ENCODE data around the gene NEU1.
"Not testable (repeated sequence)": the region's sequence is repeated elsewhere in the genome, so short reads cannot be mapped to it uniquely, and the experiment has no call there.

The NEU1 gene

DNA sequence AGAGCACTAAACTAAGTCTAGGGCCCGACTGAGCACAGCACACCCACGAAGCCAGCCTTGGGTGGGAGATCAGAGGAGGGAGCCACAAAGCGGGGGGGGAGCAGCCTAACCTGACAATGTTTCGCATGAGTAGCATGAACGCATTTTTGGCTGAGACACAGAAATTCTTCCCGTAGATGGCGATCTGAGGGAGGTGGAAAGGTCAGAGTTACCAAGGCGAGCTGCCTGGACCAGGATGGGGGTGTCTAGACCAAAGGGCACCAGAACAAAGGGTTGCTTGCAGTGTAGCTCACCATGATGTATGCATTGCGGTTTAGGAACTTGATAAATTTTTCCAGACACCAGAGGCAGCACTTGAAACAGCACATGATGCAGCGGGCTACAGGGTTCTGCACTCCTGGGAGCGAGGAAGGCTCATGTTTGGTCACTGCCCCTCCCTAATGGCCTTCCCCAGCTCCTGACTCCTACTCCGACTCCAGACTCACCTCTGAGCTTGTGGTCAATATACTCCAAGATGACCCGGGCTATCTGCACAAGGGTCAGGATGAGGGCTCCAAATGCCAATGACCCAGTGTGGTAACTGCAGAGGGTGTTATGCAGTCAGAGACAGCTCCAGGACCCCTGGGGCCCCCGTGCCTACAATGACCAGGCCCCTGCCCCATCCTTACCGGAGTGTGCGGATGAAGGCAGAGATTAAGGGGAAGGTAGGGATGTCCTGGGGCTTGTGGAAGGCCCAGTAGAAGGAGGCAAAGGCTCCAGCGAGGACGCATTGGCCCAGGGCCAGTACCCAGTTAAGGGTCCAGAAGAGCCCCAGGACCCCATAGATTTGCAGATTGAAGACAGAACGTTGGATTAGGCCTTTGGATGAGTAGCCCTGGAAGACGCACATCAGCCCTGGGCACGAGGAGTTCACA lies 2.8 kb upstream of the NEU1 start:
- TF ChIP-seq, protein P1, sequence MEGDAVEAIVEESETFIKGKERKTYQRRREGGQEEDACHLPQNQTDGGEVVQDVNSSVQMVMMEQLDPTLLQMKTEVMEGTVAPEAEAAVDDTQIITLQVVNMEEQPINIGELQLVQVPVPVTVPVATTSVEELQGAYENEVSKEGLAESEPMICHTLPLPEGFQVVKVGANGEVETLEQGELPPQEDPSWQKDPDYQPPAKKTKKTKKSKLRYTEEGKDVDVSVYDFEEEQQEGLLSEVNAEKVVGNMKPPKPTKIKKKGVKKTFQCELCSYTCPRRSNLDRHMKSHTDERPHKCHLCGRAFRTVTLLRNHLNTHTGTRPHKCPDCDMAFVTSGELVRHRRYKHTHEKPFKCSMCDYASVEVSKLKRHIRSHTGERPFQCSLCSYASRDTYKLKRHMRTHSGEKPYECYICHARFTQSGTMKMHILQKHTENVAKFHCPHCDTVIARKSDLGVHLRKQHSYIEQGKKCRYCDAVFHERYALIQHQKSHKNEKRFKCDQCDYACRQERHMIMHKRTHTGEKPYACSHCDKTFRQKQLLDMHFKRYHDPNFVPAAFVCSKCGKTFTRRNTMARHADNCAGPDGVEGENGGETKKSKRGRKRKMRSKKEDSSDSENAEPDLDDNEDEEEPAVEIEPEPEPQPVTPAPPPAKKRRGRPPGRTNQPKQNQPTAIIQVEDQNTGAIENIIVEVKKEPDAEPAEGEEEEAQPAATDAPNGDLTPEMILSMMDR (IDR thresholded peaks at IDR 0.05; ENCODE audit: low read depth, low read length, missing control alignments) = no peak
- H3K4me3 ChIP-seq (ENCODE audit: low read depth, low read length) = no peak overlapping the region
- in situ Hi-C loops (cut with HindIII; ENCODE audit: low sequenced_read_pairs) = no loop called here
- no peak for DNase-seq (ENCODE audit: low read depth)

GRCh38 chr6:31864818-31865204 lies 2.2 kb upstream of the NEU1 start:
- DNase-seq (ENCODE audit: low read depth) = no peak
- in situ Hi-C loops (cut with HindIII; ENCODE audit: low sequenced_read_pairs) = no loop called here
- TF ChIP-seq, protein P1 (IDR thresholded peaks at IDR 0.05; ENCODE audit: low read depth, low read length, missing control alignments) = no peak
- no peak overlapping the region for H3K4me3 ChIP-seq (ENCODE audit: low read depth, low read length)

GRCh38 chr6:31864123-31864562 lies 1.5 kb upstream of the NEU1 start:
- DNase-seq (ENCODE audit: low read depth); in situ Hi-C loops (cut with HindIII; ENCODE audit: low sequenced_read_pairs): not testable (repeated sequence)
- peak overlapping the region; percentile 96 for H3K4me3 ChIP-seq (ENCODE audit: low read depth, low read length)

- in situ Hi-C loops (cut with HindIII; ENCODE audit: low sequenced_read_pairs) = no loop called here
- DNase-seq (ENCODE audit: low read depth) = no peak
- H3K4me3 ChIP-seq (ENCODE audit: low read depth, low read length) = peak overlapping the region; percentile 96
- TF ChIP-seq, protein P1 (IDR thresholded peaks at IDR 0.05; ENCODE audit: low read depth, low read length, missing control alignments) = no peak
Observed at GRCh38 chr6:31861919-31862343, 690 bp downstream of the NEU1 start.

DNA sequence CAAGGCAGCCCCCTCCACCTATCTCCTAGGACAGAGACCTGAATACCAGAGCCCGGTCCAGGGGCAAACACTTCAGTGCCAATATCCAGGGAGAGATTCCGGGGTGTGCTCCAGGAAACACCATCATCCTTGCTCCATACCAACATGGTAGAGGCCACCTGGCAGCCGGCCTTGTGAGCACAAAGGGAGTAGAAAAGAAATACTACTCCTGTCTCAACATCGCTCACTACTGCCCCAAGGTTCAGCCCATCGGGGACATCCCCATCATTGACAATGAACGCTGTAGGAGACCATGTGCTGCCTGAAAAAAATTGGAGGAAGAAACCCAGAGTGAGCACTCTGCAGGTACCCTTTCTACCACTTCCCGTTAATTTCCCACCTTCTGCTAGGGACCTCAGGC lies 1.5 kb downstream of the NEU1 start:
- in situ Hi-C loops (cut with HindIII; ENCODE audit: low sequenced_read_pairs) = no loop called here
- no peak for DNase-seq (ENCODE audit: low read depth)
- H3K4me3 ChIP-seq (ENCODE audit: low read depth, low read length) = no peak overlapping the region
- TF ChIP-seq, protein P1 (IDR thresholded peaks at IDR 0.05; ENCODE audit: low read depth, low read length, missing control alignments) = no peak

- H3K4me3 ChIP-seq (ENCODE audit: low read depth, low read length) = no peak overlapping the region
- TF ChIP-seq, protein P1 (IDR thresholded peaks at IDR 0.05; ENCODE audit: low read depth, low read length, missing control alignments) = no peak
- DNase-seq (ENCODE audit: low read depth) = no peak
- in situ Hi-C loops (cut with HindIII; ENCODE audit: low sequenced_read_pairs) = no loop called here
Observed at GRCh38 chr6:31860349-31860748, 2.3 kb downstream of the NEU1 start.

DNA sequence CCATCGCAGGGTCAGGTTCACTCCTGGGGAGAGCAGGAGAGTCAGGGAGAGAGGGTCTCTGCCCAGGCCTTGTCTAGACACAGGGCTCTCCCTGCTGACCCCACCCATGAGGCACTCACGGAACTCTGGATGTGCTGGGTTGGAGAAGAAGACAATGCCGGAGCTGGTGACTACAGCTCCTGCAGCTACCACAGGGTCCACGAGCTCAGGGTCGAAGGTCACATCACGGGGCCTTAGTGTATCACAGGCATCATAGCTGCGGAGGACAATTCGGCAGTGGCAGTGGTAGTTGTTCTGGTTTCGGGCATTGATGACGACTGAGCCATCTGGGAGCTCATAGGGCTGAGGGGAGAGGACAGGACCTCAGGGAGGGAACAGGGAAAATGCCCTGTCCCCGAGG lies 2.7 kb downstream of the NEU1 start:
- no peak overlapping the region for H3K4me3 ChIP-seq (ENCODE audit: low read depth, low read length)
- TF ChIP-seq, protein P1 (IDR thresholded peaks at IDR 0.05; ENCODE audit: low read depth, low read length, missing control alignments) = no peak
- in situ Hi-C loops (cut with HindIII; ENCODE audit: low sequenced_read_pairs) = no loop called here
- DNase-seq (ENCODE audit: low read depth) = no peak

Measured in astrocyte of the cerebellum (primary cell).